ENCODE measurements around the gene TPSD1. TPM values are rescaled to one million over a fixed set of nuclear protein-coding genes. Genes with fewer than 3 reads are reported as not detected.
"Not testable (repeated sequence)": the region's sequence is repeated elsewhere in the genome, so short reads cannot be mapped to it uniquely, and the experiment has no call there.

The TPSD1 gene
- not detected for polyA plus RNA-seq (2012; ENCODE audit: insufficient read depth, insufficient read length, low read depth)

GRCh38 chr16:1255276-1256122 lies at the start of gene TPSD1:
TPSD1 (plus strand) TSS chr16:1256069; CDS start chr16:1256281, 212 bp downstream.
- not testable (repeated sequence) for H3K36me3 ChIP-seq, DNase-seq

GRCh38 chr16:1206326-1206725 lies 49.5 kb upstream of the TPSD1 start:
- 0 out of 2 replicates have a peak, but pooled peaks have one; percentile 9 for TF ChIP-seq CTCF (IDR thresholded peaks at IDR 0.05; ENCODE audit: low read depth, low read length)
- Histone ChIP-seq H3K9me3 (no peaks in the 10 kb centered on the region), H3K27me3 (no peaks in the 10 kb centered on the region; the same call in 1 of the 2 replicates), H3K4me3 (ENCODE audit: low read depth, low read length) (no peak overlapping the region), H3K4me1 (no peaks in the 10 kb centered on the region), H3K36me3 (no peaks in the 10 kb centered on the region)
- DNase-seq, result no peak

More at GRCh38 chr16:1255276-1256122, at the start of gene TPSD1:
- peaks cover 31% of the 10 kb centered on the region for H3K27me3 ChIP-seq
- H3K4me1 ChIP-seq; H3K9me3 ChIP-seq; H3K4me3 ChIP-seq (ENCODE audit: low read depth, low read length): not testable (repeated sequence)

GRCh38 chr16:1206786-1207185 lies 49.1 kb upstream of the TPSD1 start:
- H3K9me3 ChIP-seq, result no peaks in the 10 kb centered on the region
- no peaks in the 10 kb centered on the region for H3K4me1 ChIP-seq
- H3K4me3 ChIP-seq (ENCODE audit: low read depth, low read length), result no peak overlapping the region
- no peak for DNase-seq
- no peaks in the 10 kb centered on the region for H3K36me3 ChIP-seq
- no peaks in the 10 kb centered on the region; the same call in 1 of the 2 replicates for H3K27me3 ChIP-seq
- no peak for TF ChIP-seq CTCF (IDR thresholded peaks at IDR 0.05; ENCODE audit: low read depth, low read length)

GRCh38 chr16:1208239-1208830 lies 47.5 kb upstream of the TPSD1 start:
- H3K4me1 ChIP-seq, result no peaks in the 10 kb centered on the region
- no peak for DNase-seq
- H3K27me3 ChIP-seq, result no peaks in the 10 kb centered on the region; the same call in 1 of the 2 replicates
- no peaks in the 10 kb centered on the region for H3K9me3 ChIP-seq
- H3K36me3 ChIP-seq, result no peaks in the 10 kb centered on the region
- H3K4me3 ChIP-seq (ENCODE audit: low read depth, low read length), result no peak overlapping the region
- TF ChIP-seq CTCF (IDR thresholded peaks at IDR 0.05; ENCODE audit: low read depth, low read length), result no peak

GRCh38 chr16:1209081-1209480 lies 46.8 kb upstream of the TPSD1 start:
- H3K27me3 ChIP-seq, result no peaks in the 10 kb centered on the region; the same call in 1 of the 2 replicates
- no peaks in the 10 kb centered on the region for H3K9me3 ChIP-seq
- H3K36me3 ChIP-seq, result no peaks in the 10 kb centered on the region
- no peaks in the 10 kb centered on the region for H3K4me1 ChIP-seq
- DNase-seq, result no peak
- no peak overlapping the region for H3K4me3 ChIP-seq (ENCODE audit: low read depth, low read length)
- TF ChIP-seq CTCF (IDR thresholded peaks at IDR 0.05; ENCODE audit: low read depth, low read length), result no peak

GRCh38 chr16:1210461-1210860 lies 45.4 kb upstream of the TPSD1 start:
- Histone ChIP-seq H3K4me3 (ENCODE audit: low read depth, low read length) (no peak overlapping the region), H3K9me3 (no peaks in the 10 kb centered on the region), H3K27me3 (no peaks in the 10 kb centered on the region), H3K36me3 (no peaks in the 10 kb centered on the region), H3K4me1 (no peaks in the 10 kb centered on the region)
- no peak for TF ChIP-seq CTCF (IDR thresholded peaks at IDR 0.05; ENCODE audit: low read depth, low read length)
- DNase-seq, result no peak
